Lower leg skin (tissue), 3 donors: ENCODE measurements around the gene CASP3.

Experiments
- POLR2A ChIP-seq, 2 donors: fragments of 450-650 bp; IDR thresholded peaks; one replicate each; pipeline ENCODE4 v1.6.1; 2016 to 2017; ENCODE audit warnings: antibody characterized with exemption in 2 of 2, mild to moderate bottlenecking in 1 of 2, moderate library complexity in 1 of 2
- TF ChIP-seq, protein P1 (sequence below), 3 donors: fragments of 450-650 bp; IDR thresholded peaks; one replicate each; pipeline ENCODE4 v1.5.1; 2016; ENCODE audit warnings: antibody characterized with exemption in 3 of 3, mild to moderate bottlenecking in 3 of 3, moderate library complexity in 2 of 3

DNA sequence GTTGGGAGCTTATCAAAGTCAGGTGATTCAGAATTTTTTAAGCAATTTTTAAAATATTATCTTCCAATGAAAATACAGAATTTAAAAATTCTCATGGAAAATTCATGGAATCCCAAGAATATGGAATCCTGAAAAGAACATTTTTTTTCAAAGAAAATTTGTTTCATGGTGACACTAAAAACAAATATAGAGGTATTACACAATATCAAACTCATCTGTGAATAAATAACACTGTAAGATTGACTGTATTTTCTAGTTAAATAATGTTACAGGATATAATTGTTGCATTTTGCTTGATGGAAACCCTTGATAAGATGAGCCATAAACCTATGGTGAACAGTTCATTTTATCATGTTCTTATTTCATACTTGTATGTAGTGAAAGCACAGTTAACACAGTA, 11.7 kb upstream of the CASP3 start:
- TF ChIP-seq, protein P1, sequence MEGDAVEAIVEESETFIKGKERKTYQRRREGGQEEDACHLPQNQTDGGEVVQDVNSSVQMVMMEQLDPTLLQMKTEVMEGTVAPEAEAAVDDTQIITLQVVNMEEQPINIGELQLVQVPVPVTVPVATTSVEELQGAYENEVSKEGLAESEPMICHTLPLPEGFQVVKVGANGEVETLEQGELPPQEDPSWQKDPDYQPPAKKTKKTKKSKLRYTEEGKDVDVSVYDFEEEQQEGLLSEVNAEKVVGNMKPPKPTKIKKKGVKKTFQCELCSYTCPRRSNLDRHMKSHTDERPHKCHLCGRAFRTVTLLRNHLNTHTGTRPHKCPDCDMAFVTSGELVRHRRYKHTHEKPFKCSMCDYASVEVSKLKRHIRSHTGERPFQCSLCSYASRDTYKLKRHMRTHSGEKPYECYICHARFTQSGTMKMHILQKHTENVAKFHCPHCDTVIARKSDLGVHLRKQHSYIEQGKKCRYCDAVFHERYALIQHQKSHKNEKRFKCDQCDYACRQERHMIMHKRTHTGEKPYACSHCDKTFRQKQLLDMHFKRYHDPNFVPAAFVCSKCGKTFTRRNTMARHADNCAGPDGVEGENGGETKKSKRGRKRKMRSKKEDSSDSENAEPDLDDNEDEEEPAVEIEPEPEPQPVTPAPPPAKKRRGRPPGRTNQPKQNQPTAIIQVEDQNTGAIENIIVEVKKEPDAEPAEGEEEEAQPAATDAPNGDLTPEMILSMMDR (IDR thresholded peaks at IDR 0.05) = no peak
- no peak for TF ChIP-seq POLR2A (IDR thresholded peaks at IDR 0.05)
